H9 (cell line): ENCODE data around the gene STT3B. TPM values are rescaled to one million over a fixed set of nuclear protein-coding genes. Genes with fewer than 3 reads are reported as not detected.

Source experiments
- DNase-seq: peaks from one replicate; pipeline ENCODE4 v3.0.0-alpha.2; 2017
- H2AFZ ChIP-seq: one replicate; pipeline ENCODE4 v1.6.1; 2013; ENCODE audit warnings: mild to moderate bottlenecking, low read length, control low read depth, moderate library complexity
- H2AK5ac ChIP-seq: 2 replicates; pipeline ENCODE4 v1.6.1; 2013; ENCODE audit warnings: low read length, control low read depth, mixed read lengths; ENCODE audit not compliant: insufficient read length
- H2BK120ac ChIP-seq: one replicate; pipeline ENCODE4 v1.6.1; 2013; ENCODE audit warnings: low read depth, mild to moderate bottlenecking, low read length, control low read depth, inconsistent platforms; ENCODE audit not compliant: poor library complexity, severe bottlenecking
- H2BK12ac ChIP-seq: 2 replicates; pipeline ENCODE4 v1.6.1; 2013; ENCODE audit warnings: low read length, control low read depth, mixed read lengths, low read depth; ENCODE audit not compliant: insufficient read length
- H2BK15ac ChIP-seq: 2 replicates; pipeline ENCODE4 v1.6.1; 2013; ENCODE audit warnings: low read depth, low read length, control low read depth
- H2BK20ac ChIP-seq: one replicate; pipeline ENCODE4 v1.6.1; 2013; ENCODE audit warnings: low read depth, mild to moderate bottlenecking, low read length, control low read depth, inconsistent platforms; ENCODE audit not compliant: poor library complexity, severe bottlenecking
- H2BK5ac ChIP-seq: 2 replicates; pipeline ENCODE4 v1.6.1; 2013; ENCODE audit warnings: low read length, control low read depth, mixed read lengths; ENCODE audit not compliant: insufficient read length
- H3K14ac ChIP-seq: 2 replicates; pipeline ENCODE4 v1.6.1; 2013; ENCODE audit warnings: low read length, control low read depth; ENCODE audit not compliant: insufficient read depth
- H3K18ac ChIP-seq: 2 replicates; pipeline ENCODE4 v1.6.1; 2013; ENCODE audit warnings: low read depth, mild to moderate bottlenecking, mixed read lengths, low read length, control low read depth; ENCODE audit not compliant: insufficient read length
- H3K23ac ChIP-seq: 2 replicates; pipeline ENCODE4 v1.6.1; 2013; ENCODE audit warnings: low read length, control low read depth, mixed read lengths, low read depth; ENCODE audit not compliant: insufficient read length
- H3K23me2 ChIP-seq: 2 replicates; pipeline ENCODE4 v1.6.1; 2013; ENCODE audit warnings: low read depth, mild to moderate bottlenecking, mixed read lengths, low read length, control low read depth; ENCODE audit not compliant: insufficient read length, poor library complexity, severe bottlenecking
- H3K27ac ChIP-seq: 2 replicates; pipeline ENCODE4 v1.5.1; 2013; ENCODE audit warnings: low read length, control low read depth, mixed read lengths, low read depth; ENCODE audit not compliant: insufficient read length
- H3K27me3 ChIP-seq: 2 replicates; pipeline ENCODE4 v1.6.1; 2013; ENCODE audit warnings: low read length, control low read depth, inconsistent platforms; ENCODE audit not compliant: insufficient read depth
- H3K4ac ChIP-seq: 2 replicates; pipeline ENCODE4 v1.6.1; 2013; ENCODE audit warnings: low read depth, mild to moderate bottlenecking, control low read depth, inconsistent platforms, low read length, moderate library complexity
- H3K4me1 ChIP-seq: 2 replicates; pipeline ENCODE4 v1.6.1; 2013; ENCODE audit warnings: low read length, control low read depth, inconsistent platforms; ENCODE audit not compliant: insufficient read depth
- H3K4me2 ChIP-seq: 2 replicates; pipeline ENCODE4 v1.6.1; 2013; ENCODE audit warnings: low read length, control low read depth, mixed read lengths; ENCODE audit not compliant: insufficient read length, insufficient read depth
- H3K56ac ChIP-seq: 2 replicates; pipeline ENCODE4 v1.6.1; 2013; ENCODE audit warnings: low read depth, mild to moderate bottlenecking, mixed read lengths, low read length, control low read depth; ENCODE audit not compliant: insufficient read length
- H3K79me1 ChIP-seq: 2 replicates; pipeline ENCODE4 v1.6.1; 2013; ENCODE audit warnings: low read depth, mild to moderate bottlenecking, moderate library complexity, low read length, control low read depth, inconsistent platforms; ENCODE audit not compliant: insufficient read depth, poor library complexity, severe bottlenecking
- H3K79me2 ChIP-seq: 2 replicates; pipeline ENCODE4 v1.6.1; 2013; ENCODE audit warnings: low read length, control low read depth, inconsistent platforms; ENCODE audit not compliant: insufficient read depth
- H3K9ac ChIP-seq: 2 replicates; pipeline ENCODE4 v1.6.1; 2013; ENCODE audit warnings: low read length, control low read depth, mixed read lengths; ENCODE audit not compliant: insufficient read length; ENCODE audit errors: extremely low read depth
- H3K9me3 ChIP-seq: one replicate; pipeline ENCODE4 v1.6.1; 2013; ENCODE audit warnings: low read depth, low read length, inconsistent platforms; ENCODE audit not compliant: control insufficient read depth
- H3T11ph ChIP-seq: one replicate; pipeline ENCODE4 v1.6.1; 2013; ENCODE audit warnings: mild to moderate bottlenecking, low read length, control low read depth, inconsistent platforms
- H4K20me1 ChIP-seq: one replicate; pipeline ENCODE4 v1.6.1; 2013; ENCODE audit not compliant: control insufficient read depth, insufficient read length, insufficient read depth
- H4K5ac ChIP-seq: 2 replicates; pipeline ENCODE4 v1.6.1; 2013; ENCODE audit warnings: low read depth, mild to moderate bottlenecking, mixed read lengths, low read length, control low read depth; ENCODE audit not compliant: insufficient read length
- H4K8ac ChIP-seq: replicated peaks from 2 replicates; pipeline ENCODE4 v1.6.1; 2013; ENCODE audit warnings: low read length, control low read depth, mixed read lengths, low read depth; ENCODE audit not compliant: insufficient read length
- H4K91ac ChIP-seq: 2 replicates; pipeline ENCODE4 v1.6.1; 2013; ENCODE audit warnings: low read depth, mild to moderate bottlenecking, moderate library complexity, mixed read lengths, low read length, control low read depth; ENCODE audit not compliant: insufficient read length
- H3K27ac Mint-ChIP-seq, 3 experiments: 2 replicates in 2 of 3; 3 replicates in 1 of 3; pipeline ENCODE4 v1.8.0; 2020 to 2021; ENCODE audit warnings: mixed read lengths in 3 of 3, mild to moderate bottlenecking in 1 of 3, moderate library complexity in 1 of 3
- H3K27me3 Mint-ChIP-seq: 2 replicates; pipeline ENCODE4 v1.8.0; 2021; ENCODE audit warnings: low read depth, mild to moderate bottlenecking, moderate library complexity, mixed read lengths
- H3K36me3 Mint-ChIP-seq, 3 experiments: 2 replicates in 2 of 3; 3 replicates in 1 of 3; pipeline ENCODE4 v1.8.0; 2020 to 2021; ENCODE audit warnings: low read depth in 3 of 3, mixed read lengths in 3 of 3; ENCODE audit not compliant: insufficient read depth in 1 of 3
- H3K4me1 Mint-ChIP-seq, 2 experiments: 2 replicates each; pipeline ENCODE4 v1.8.0; 2020; ENCODE audit warnings: mixed read lengths in 2 of 2
- H3K4me3 Mint-ChIP-seq, 2 experiments: 2 replicates in 1 of 2; 3 replicates in 1 of 2; pipeline ENCODE4 v1.8.0; 2020 to 2021; ENCODE audit warnings: mild to moderate bottlenecking in 2 of 2, mixed read lengths in 2 of 2, moderate library complexity in 1 of 2
- H3K9me3 Mint-ChIP-seq, 2 experiments: 2 replicates in 1 of 2; 3 replicates in 1 of 2; pipeline ENCODE4 v1.8.0; 2020; ENCODE audit warnings: mild to moderate bottlenecking in 2 of 2, mixed read lengths in 2 of 2, moderate library complexity in 1 of 2
- WGBS: extraction: QIAGEN DNeasy Blood & Tissue Kit; methylation state at CpG from one replicate; pipeline ENCODE4 v1.1.7; 2013; ENCODE audit warnings: missing lambda C conversion rate, low lambda C conversion rate, mixed read lengths; ENCODE audit not compliant: insufficient read length; ENCODE audit errors: extremely low coverage; 5-methylcytosine and 5-hydroxymethylcytosine counted together
- total RNA-seq: library from RNA; stranded (reverse); gene quantifications from 2 replicates; pipeline ENCODE4 v1.2.1, GENCODE V29; 2021
- TF ChIP-seq, protein P1 (sequence below): fragments of 200-600 bp; sonication (generic); conservative IDR thresholded peaks from 3 replicates; pipeline ENCODE4 v1.8.0; 2021; ENCODE audit warnings: antibody characterized with exemption, mild to moderate bottlenecking

Gene STT3B
- total RNA-seq, 1 experiment from 2014 or later, result 79.9 TPM

DNA sequence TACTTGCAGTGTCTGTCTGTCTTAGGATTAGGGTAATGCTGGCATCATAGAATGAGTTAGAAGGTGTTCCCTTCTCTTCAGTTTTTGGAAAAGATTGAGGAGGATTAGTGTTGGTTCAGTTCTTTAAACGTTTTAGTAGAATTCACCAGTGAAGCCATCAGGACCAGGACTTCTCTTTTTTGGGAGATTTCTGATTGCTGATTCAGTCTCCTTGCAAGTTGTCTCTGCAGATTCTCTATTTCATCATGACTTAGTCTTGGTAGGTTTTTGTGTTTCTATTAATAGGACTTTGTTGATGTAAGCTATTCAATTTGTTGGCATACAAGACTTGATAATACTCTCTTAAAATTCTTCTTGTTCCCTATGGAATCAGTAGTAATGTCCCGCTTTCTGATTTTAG is 48.9 kb downstream of the STT3B start:
- Histone ChIP-seq H3K27me3 (no peaks in the 10 kb centered on the region), H2BK12ac (no peak overlapping the region), H2BK20ac (no peak overlapping the region), H3K23me2 (no peaks in the 10 kb centered on the region), H3K18ac (no peak overlapping the region), H3K79me2 (no peaks in the 10 kb centered on the region), H3K9ac (no peak overlapping the region), H2AK5ac (no peak overlapping the region), H2AFZ (no peak overlapping the region), H3K4me1 (no peaks in the 10 kb centered on the region), H3K56ac (no peak overlapping the region), H2BK120ac (no peak overlapping the region), H3K79me1 (no peaks in the 10 kb centered on the region), H4K20me1 (no peaks in the 10 kb centered on the region), H4K91ac (no peak overlapping the region), H2BK15ac (no peak overlapping the region), H3K27ac (no peak overlapping the region), H3K14ac (no peak overlapping the region), H3K4ac (no peak overlapping the region), H3K23ac (no peak overlapping the region), H3T11ph (no peak overlapping the region), H3K9me3 (no peaks in the 10 kb centered on the region), H4K8ac (no peak overlapping the region), H4K5ac (no peak overlapping the region), H3K4me2 (no peak overlapping the region), H2BK5ac (no peak overlapping the region)
- DNase-seq, result no peak
- Mint-ChIP-seq H3K4me1 (peaks cover 5 to 8% of the 10 kb centered on the region in 2 experiments; a peak in 3 of 4 replicates), H3K9me3 (peaks cover 3 to 9% of the 10 kb centered on the region in 2 experiments; a peak in 3 of 5 replicates), H3K36me3 (peaks cover 21 to 56% (median 51%) of the 10 kb centered on the region in 3 experiments), H3K4me3 (no peak overlapping the region), H3K27ac (no peak overlapping the region; a peak in 1 of 7 replicates), H3K27me3 (no peaks in the 10 kb centered on the region)
- TF ChIP-seq, protein P1, sequence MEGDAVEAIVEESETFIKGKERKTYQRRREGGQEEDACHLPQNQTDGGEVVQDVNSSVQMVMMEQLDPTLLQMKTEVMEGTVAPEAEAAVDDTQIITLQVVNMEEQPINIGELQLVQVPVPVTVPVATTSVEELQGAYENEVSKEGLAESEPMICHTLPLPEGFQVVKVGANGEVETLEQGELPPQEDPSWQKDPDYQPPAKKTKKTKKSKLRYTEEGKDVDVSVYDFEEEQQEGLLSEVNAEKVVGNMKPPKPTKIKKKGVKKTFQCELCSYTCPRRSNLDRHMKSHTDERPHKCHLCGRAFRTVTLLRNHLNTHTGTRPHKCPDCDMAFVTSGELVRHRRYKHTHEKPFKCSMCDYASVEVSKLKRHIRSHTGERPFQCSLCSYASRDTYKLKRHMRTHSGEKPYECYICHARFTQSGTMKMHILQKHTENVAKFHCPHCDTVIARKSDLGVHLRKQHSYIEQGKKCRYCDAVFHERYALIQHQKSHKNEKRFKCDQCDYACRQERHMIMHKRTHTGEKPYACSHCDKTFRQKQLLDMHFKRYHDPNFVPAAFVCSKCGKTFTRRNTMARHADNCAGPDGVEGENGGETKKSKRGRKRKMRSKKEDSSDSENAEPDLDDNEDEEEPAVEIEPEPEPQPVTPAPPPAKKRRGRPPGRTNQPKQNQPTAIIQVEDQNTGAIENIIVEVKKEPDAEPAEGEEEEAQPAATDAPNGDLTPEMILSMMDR, result no peak
- WGBS, result no CpG with 5 or more reads among the region's 2 CpGs
